HL-60 (cell line): ENCODE data around the gene PELI1.
"Not testable (repeated sequence)": the region's sequence is repeated elsewhere in the genome, so short reads cannot be mapped to it uniquely, and the experiment has no call there.

Source experiments
- DNase-seq, 2 experiments: peaks; one replicate each; pipeline ENCODE4 v3.0.0-alpha.2; 2010 to 2020; ENCODE audit warnings: low read depth in 1 of 2, low spot score in 1 of 2
- H3K27ac ChIP-seq: fragments of 250-450 bp; sonication (Bioruptor Pico); replicated peaks from 2 replicates; pipeline ENCODE4 v1.5.1; 2020; ENCODE audit warnings: mild to moderate bottlenecking, moderate library complexity
- H3K27me3 ChIP-seq: fragments of 250-450 bp; sonication (Bioruptor Pico); 2 replicates; pipeline ENCODE4 v1.5.1; 2021; ENCODE audit warnings: mild to moderate bottlenecking, moderate library complexity; ENCODE audit not compliant: insufficient read depth, poor library complexity, severe bottlenecking
- H3K4me3 ChIP-seq: replicated peaks from 2 replicates; pipeline ENCODE4 v1.5.1; 2011; ENCODE audit warnings: mild to moderate bottlenecking, control low read depth, low read length; ENCODE audit not compliant: insufficient read depth
- CTCF ChIP-seq: IDR thresholded peaks from one replicate; pipeline ENCODE4 v1.5.1; 2011; ENCODE audit warnings: low read length, control low read depth, inconsistent platforms; ENCODE audit not compliant: insufficient read depth
- GABPA ChIP-seq: IDR thresholded peaks from 2 replicates; pipeline ENCODE4 v1.6.1; 2012; ENCODE audit warnings: low read depth
- POLR2AphosphoS5 ChIP-seq: IDR thresholded peaks from 2 replicates; pipeline ENCODE4 v1.6.1; 2012; ENCODE audit warnings: low read depth
- SPI1 ChIP-seq: IDR thresholded peaks from 2 replicates; pipeline ENCODE4 v1.6.1; 2012; ENCODE audit warnings: low read depth, mild to moderate bottlenecking, borderline replicate concordance
- TF ChIP-seq, protein P1 (sequence below): IDR thresholded peaks from 2 replicates; pipeline ENCODE4 v1.6.1; 2012; ENCODE audit warnings: low read depth; ENCODE audit not compliant: insufficient replicate concordance

The PELI1 gene

DNA sequence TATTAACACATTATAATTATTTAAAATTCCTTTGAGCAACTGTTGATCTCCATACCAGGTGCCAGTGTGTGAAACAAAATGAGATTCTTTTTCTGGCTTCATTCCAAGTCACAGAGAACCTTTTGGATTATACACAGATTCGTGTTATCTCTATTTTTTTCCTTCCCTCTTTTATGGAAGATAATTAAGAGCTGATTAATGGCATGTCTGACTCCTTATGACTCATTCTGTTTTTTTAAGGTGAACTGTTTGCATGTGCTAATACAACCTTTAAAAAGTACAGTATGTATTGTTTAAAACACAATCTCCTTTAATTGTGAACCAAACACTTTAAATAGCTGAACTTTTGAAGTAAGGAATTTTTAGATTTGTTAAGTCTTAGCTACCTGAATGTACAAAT lies 39.3 kb downstream of the PELI1 start:
- Histone ChIP-seq H3K27ac (no peak overlapping the region), H3K4me3 (no peak overlapping the region), H3K27me3 (no peaks in the 10 kb centered on the region)
- DNase-seq = no peak
- TF ChIP-seq, protein P1, sequence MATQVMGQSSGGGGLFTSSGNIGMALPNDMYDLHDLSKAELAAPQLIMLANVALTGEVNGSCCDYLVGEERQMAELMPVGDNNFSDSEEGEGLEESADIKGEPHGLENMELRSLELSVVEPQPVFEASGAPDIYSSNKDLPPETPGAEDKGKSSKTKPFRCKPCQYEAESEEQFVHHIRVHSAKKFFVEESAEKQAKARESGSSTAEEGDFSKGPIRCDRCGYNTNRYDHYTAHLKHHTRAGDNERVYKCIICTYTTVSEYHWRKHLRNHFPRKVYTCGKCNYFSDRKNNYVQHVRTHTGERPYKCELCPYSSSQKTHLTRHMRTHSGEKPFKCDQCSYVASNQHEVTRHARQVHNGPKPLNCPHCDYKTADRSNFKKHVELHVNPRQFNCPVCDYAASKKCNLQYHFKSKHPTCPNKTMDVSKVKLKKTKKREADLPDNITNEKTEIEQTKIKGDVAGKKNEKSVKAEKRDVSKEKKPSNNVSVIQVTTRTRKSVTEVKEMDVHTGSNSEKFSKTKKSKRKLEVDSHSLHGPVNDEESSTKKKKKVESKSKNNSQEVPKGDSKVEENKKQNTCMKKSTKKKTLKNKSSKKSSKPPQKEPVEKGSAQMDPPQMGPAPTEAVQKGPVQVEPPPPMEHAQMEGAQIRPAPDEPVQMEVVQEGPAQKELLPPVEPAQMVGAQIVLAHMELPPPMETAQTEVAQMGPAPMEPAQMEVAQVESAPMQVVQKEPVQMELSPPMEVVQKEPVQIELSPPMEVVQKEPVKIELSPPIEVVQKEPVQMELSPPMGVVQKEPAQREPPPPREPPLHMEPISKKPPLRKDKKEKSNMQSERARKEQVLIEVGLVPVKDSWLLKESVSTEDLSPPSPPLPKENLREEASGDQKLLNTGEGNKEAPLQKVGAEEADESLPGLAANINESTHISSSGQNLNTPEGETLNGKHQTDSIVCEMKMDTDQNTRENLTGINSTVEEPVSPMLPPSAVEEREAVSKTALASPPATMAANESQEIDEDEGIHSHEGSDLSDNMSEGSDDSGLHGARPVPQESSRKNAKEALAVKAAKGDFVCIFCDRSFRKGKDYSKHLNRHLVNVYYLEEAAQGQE = no peak
- no peak for TF ChIP-seq SPI1
- TF ChIP-seq POLR2AphosphoS5 = no peak
- TF ChIP-seq CTCF = no peak
- no peak for TF ChIP-seq GABPA

DNA sequence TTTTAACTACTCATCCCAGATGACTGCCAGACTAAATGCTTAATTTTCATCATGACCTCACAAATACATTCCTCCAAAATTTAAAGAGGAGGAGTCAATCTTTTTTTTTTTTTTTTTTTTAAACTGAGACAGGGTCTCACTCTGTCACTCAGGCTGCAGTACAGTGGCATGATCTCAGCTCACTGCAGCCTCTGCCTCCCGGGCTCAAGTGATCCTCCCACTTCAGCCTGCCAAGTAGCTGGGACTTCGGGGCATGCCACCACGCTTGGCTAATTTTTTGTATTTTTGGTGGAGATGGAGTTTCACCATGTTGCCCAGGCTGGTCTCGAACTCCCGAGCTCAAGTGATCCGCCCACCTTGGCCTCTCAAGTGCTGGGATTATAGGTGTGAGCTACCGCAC lies 41.5 kb downstream of the PELI1 start:
- H3K4me3 ChIP-seq, DNase-seq, H3K27me3 ChIP-seq, H3K27ac ChIP-seq: not testable (repeated sequence)

- Histone ChIP-seq H3K27me3 (no peaks in the 10 kb centered on the region), H3K4me3 (no peak overlapping the region), H3K27ac (no peak overlapping the region)
- no peak for DNase-seq
- no peak for TF ChIP-seq SPI1
- no peak for TF ChIP-seq POLR2AphosphoS5
- TF ChIP-seq, protein P1 = no peak
- no peak for TF ChIP-seq CTCF
- TF ChIP-seq GABPA = no peak
These were observed 43.1 kb downstream of the PELI1 start for GRCh38 chr2:64101141-64101591.

DNA sequence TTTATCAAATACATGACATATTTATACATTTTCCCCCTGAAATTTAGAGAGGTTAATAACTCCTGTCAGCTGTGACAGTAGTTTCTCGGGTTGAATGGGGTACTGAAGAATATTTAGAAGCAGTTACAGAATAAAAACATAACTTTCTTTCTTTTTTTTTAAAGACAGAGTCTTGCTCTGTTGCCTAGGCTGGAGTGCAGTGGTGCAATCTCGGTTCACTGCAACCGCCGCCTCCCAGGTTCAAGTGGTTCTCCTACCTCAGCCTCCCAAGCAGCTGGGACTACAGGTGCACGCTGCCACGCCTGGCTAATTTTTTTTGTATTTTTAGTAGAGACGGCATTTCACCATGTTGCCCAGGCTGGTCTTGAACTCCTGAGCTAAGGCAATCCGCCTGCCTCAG lies 43.6 kb downstream of the PELI1 start:
- H3K27me3 ChIP-seq, H3K4me3 ChIP-seq, DNase-seq, H3K27ac ChIP-seq: not testable (repeated sequence)

DNA sequence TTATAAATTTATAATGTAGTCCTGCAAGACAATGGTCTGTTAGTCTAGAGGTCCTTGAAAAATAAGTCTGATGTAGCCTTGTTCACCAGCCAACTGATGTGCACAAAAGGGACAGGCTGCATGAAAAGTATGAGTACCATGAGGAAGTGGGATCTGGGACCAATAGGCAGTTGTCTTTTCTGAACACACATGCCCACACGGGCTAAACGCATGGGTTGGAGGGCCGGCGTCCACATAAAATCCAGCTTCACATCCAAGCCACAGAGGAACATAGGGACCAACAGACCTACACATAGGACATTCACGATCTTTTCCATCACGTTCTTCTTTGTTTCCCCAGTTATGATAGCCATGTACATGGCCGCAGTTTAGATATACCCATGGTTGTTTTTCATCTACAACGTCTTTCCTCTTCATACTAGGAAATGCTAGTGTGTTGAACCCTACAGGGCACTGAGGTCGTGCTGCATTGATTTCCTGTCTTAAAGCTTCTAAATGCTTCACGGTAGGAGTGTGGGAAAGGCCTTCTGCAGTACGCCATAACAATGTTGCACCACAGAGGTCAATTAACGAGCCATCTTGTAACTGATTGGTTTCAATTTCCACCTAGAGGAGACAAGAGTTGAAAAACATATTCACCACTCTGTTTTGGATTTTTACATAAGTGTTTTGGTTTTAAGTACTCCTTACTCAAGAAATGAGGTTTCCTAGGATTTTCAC lies 49.4 kb downstream of the PELI1 start:
- DNase-seq = no peak
- H3K27ac ChIP-seq = no peak overlapping the region
- no peaks in the 10 kb centered on the region for H3K27me3 ChIP-seq
- no peak overlapping the region for H3K4me3 ChIP-seq
- TF ChIP-seq, protein P1 = no peak
- TF ChIP-seq SPI1 (no peak), POLR2AphosphoS5 (no peak), CTCF (no peak), GABPA (no peak)
